ENCODE data around the gene STAB1.

STAB1 gene

GRCh38 chr3:52512105-52512504 is 17.0 kb downstream of the STAB1 start:
- no peak for DNase-seq

GRCh38 chr3:52512727-52513126 is 17.6 kb downstream of the STAB1 start:
- DNase-seq: no peak

- DNase-seq: no peak
Observed at GRCh38 chr3:52513281-52513680, 18.1 kb downstream of the STAB1 start.

GRCh38 chr3:52514576-52514975 is 19.4 kb downstream of the STAB1 start:
- no peak for DNase-seq

GRCh38 chr3:52515192-52515591 is 20.1 kb downstream of the STAB1 start:
- DNase-seq: no peak

GRCh38 chr3:52516509-52517195 is 21.5 kb downstream of the STAB1 start:
- no peak for DNase-seq

GRCh38 chr3:52517796-52518722 is 22.9 kb downstream of the STAB1 start:
- DNase-seq: no peak

- DNase-seq: no peak
Observed at GRCh38 chr3:52518723-52519444, 23.7 kb downstream of the STAB1 start.

DNA sequence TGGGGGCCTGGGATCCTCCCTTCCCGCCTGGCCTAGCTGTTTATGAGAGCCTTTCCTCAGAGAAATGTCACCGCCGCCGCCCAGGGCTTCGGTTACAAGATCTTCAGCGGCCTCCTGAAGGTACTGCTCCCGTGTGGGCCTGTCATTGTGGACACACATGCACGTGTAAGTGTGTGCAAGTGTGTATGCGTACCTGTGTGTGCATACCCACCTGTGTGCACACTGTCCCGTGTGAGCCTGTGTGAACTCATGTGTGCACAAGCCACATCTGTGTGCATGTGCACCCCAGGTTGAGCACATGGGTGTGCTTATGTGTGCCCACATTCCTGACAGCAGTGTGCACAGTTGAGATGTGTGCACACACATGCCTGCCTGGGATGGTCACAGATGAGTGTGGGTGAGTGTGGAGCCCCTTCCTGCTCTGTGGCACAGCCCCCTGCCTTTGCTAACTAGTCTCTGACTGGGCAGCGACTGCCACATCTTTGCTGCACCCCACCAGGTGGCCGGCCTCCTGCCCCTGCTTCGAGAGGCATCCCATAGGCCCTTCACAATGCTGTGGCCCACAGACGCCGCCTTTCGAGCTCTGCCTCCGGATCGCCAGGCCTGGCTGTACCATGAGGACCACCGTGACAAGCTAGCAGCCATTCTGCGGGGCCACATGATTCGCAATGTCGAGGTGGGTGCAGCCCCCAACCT is 24.5 kb downstream of the STAB1 start:
- no peak for DNase-seq

DNA sequence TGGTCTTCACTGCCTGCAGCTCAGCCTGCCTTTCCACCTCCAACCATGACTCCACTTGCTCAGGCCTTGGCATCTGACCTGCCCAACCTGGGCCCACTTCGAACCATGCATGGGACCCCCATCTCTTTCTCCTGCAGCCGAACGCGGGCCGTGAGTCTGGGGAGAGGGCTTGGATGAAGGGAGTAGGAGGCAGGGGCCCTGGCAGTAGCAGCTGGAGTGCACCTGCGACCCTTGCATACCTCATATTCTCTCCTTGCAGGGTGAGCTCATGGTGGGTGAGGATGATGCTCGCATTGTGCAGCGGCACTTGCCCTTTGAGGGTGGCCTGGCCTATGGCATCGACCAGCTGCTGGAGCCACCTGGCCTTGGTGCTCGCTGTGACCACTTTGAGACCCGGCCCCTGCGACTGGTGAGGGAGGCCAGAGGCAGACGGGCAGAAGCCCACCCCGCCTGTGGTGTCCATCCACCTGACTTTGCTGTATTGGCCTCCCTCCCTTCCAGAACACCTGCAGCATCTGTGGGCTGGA is 25.1 kb downstream of the STAB1 start:
- DNase-seq: no peak

DNA sequence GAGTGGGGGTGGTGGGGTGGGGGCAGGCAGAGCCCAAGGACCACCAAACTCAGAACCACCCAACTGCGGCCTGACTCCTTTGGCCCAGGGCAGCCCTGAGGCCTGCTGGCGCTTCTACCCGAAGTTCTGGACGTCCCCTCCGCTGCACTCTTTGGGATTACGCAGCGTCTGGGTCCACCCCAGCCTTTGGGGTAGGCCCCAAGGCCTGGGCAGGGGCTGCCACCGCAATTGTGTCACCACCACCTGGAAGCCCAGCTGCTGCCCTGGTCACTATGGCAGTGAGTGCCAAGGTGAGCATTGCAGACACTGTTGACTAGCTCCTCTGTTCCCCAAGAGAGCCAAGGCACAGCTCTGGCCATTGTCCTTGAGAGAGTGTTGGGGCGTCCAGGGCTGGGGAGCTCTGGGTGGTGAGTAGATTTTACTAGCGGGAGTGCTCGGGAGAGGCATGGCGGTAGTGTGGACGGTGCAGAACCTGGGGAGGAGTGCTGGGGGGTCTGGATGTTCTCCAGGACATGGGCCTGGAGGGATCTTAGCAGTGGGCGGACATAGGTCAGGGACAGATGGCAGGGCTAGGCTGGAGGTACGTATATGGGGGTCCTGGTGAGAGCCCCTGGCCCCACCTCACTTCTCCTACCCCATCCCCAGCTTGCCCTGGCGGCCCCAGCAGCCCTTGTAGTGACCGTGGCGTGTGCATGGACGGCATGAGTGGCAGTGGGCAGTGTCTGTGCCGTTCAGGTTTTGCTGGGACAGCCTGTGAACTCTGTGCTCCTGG is 25.8 kb downstream of the STAB1 start:
- no peak for DNase-seq

DNA sequence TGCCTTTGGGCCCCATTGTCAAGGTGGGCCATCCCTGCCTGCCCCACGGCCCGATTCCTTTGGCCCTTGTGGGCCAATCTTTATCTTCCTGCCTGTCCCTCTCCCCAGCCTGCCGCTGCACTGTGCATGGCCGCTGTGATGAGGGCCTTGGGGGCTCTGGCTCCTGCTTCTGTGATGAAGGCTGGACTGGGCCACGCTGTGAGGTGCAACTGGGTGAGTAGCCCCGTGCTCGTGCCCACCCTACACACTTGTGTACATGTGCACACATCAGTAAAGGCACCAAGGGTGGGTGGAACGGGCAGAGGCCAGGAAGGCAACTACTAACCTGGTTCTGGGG is 26.3 kb downstream of the STAB1 start:
- no peak for DNase-seq

- no peak for DNase-seq
Observed at GRCh38 chr3:52521881-52522650, 26.9 kb downstream of the STAB1 start.

DNA sequence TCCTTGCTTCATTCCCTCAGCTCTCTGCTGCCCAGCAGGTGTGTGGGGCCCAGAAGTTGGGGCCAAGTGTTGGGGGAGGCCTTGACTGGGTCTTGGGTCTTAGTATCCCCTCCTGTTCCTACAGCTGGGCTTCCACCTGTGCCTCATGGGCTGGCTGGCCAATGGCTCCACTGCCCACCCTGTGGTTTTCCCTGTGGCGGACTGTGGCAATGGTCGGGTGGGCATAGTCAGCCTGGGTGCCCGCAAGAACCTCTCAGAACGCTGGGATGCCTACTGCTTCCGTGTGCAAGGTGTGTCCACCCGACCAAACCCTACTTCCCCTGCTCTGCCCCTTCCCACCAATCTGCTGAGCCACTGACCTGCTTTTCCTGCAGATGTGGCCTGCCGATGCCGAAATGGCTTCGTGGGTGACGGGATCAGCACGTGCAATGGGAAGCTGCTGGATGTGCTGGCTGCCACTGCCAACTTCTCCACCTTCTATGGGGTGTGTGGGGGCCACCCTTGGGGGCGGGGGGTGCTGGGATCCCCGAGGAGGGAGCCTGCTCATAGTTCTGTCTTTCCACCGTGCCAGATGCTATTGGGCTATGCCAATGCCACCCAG is 27.6 kb downstream of the STAB1 start:
- no peak for DNase-seq

GRCh38 chr3:52523386-52524257 is 28.5 kb downstream of the STAB1 start:
- no peak for DNase-seq

DNA sequence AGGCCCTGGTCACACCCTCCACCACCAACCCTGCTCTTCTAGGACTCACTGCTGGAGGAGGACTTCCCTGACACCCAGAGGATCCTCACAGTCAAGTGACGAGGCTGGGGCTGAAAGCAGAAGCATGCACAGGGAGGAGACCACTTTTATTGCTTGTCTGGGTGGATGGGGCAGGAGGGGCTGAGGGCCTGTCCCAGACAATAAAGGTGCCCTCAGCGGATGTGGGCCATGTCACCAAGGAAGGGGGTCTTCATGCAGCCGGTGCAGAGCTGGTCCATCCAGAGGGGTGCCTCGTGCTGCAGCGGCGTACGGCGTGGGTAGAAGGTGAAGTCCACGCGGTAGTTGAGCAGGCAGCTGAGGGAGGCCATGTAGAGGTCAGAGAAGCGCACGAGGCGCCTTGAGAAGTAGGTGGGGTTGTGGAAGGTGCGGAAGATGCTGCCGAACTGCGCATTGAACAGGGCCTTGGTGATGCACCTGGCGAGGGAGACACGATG is 29.2 kb downstream of the STAB1 start:
- DNase-seq: no peak

GRCh38 chr3:52524752-52525679 is 29.9 kb downstream of the STAB1 start:
- no peak for DNase-seq

Measured in NCI-H2107 (cell line).